ENCODE data around the gene TAGLN3.

DNA sequence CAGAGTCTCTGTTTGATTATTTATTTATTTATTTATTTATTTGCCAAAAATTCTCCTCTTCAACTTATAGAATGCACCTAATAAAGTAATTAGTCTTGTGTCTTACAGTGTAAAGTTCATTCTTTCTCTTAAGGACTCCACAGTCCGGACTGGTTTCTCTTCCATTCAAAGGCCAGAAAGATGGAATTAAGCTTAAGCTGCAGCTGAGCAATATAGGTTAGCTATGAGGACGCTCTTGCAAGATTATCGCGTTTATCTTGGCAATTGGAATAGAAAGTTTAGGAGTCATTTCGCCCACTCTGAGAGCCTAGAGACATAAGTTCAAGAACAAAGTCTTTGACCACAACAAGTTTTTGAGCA, 15.0 kb downstream of the TAGLN3 start:
- TF ChIP-seq, protein P1, sequence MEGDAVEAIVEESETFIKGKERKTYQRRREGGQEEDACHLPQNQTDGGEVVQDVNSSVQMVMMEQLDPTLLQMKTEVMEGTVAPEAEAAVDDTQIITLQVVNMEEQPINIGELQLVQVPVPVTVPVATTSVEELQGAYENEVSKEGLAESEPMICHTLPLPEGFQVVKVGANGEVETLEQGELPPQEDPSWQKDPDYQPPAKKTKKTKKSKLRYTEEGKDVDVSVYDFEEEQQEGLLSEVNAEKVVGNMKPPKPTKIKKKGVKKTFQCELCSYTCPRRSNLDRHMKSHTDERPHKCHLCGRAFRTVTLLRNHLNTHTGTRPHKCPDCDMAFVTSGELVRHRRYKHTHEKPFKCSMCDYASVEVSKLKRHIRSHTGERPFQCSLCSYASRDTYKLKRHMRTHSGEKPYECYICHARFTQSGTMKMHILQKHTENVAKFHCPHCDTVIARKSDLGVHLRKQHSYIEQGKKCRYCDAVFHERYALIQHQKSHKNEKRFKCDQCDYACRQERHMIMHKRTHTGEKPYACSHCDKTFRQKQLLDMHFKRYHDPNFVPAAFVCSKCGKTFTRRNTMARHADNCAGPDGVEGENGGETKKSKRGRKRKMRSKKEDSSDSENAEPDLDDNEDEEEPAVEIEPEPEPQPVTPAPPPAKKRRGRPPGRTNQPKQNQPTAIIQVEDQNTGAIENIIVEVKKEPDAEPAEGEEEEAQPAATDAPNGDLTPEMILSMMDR (conservative IDR thresholded peaks at IDR 0.05), result peak; percentile 41; the same call in 1 of the 2 replicates
- TF ChIP-seq EZH2 (IDR thresholded peaks at IDR 0.05; ENCODE audit: low read depth), result no peak

Data from PC-9 (cell line).